ENCODE measurements around the gene UBE2M. TPM values are rescaled to one million over a fixed set of nuclear protein-coding genes. Genes with fewer than 3 reads are reported as not detected.
"Not testable (repeated sequence)": the region's sequence is repeated elsewhere in the genome, so short reads cannot be mapped to it uniquely, and the experiment has no call there.

Gene UBE2M
- total RNA-seq: 10 to 100 TPM; 87.5 to 92.4 TPM

- POLR2A ChIA-PET: interaction anchor here (0.6 to 8.9 kb wide), 5 partner anchors 12 to 44 kb away, joined by 3 to 89 read pairs (median 12); partner anchors contain the start of genes TRIM28 and ZBTB45
- Mint-ChIP-seq H3K36me3 (ENCODE audit: low read depth) (peaks cover 47% of the 10 kb centered on the region), H3K9me3 (no peaks in the 10 kb centered on the region), H3K27ac (peak within 1 kb of the TSS; percentile 100), H3K4me3 (peak within 1 kb of the TSS; percentile 98), H3K27me3 (no peaks in the 10 kb centered on the region), H3K4me1 (peaks cover 78% of the 10 kb centered on the region)
- peak; percentile 72 for DNase-seq
- CTCF ChIA-PET: interaction anchor here (1.5 to 2.6 kb wide), 2 partner anchors 39 to 44 kb away, joined by 3 to 15 read pairs; partner anchors contain the start of gene ZBTB45
These were observed at the start of gene UBE2M for GRCh38 chr19:58558066-58558622. Gene UBE2M, minus strand, starts transcription at chr19:58558611. Its CDS starts 230 bp downstream, at chr19:58558381.

GRCh38 chr19:58607213-58607612 is 48.8 kb upstream of the UBE2M start:
- H3K27me3 Mint-ChIP-seq; H3K27ac Mint-ChIP-seq; H3K36me3 Mint-ChIP-seq (ENCODE audit: low read depth); CTCF ChIA-PET; H3K4me3 Mint-ChIP-seq; POLR2A ChIA-PET; H3K9me3 Mint-ChIP-seq; H3K4me1 Mint-ChIP-seq; DNase-seq: not testable (repeated sequence)

- H3K4me1 Mint-ChIP-seq; H3K9me3 Mint-ChIP-seq; H3K27ac Mint-ChIP-seq; POLR2A ChIA-PET; H3K4me3 Mint-ChIP-seq; H3K27me3 Mint-ChIP-seq; H3K36me3 Mint-ChIP-seq (ENCODE audit: low read depth): not testable (repeated sequence)
- peak; percentile 14 for DNase-seq
- CTCF ChIA-PET: interaction anchor here (1.4 kb wide), 1 partner anchor 31 kb away, joined by 3 read pairs; no protein-coding TSS in a partner anchor
These were observed 48.0 kb upstream of the UBE2M start for GRCh38 chr19:58606251-58606896.

- Mint-ChIP-seq H3K27ac (no peak overlapping the region), H3K27me3 (no peaks in the 10 kb centered on the region), H3K4me3 (no peak overlapping the region), H3K9me3 (no peaks in the 10 kb centered on the region), H3K36me3 (ENCODE audit: low read depth) (peaks cover 15% of the 10 kb centered on the region), H3K4me1 (peaks cover 9% of the 10 kb centered on the region)
- POLR2A ChIA-PET: interaction anchor here (1.6 kb wide), 1 partner anchor 66 kb away, joined by 4 read pairs; the partner anchor contains the start of gene ZBTB45
- no peak for DNase-seq
- CTCF ChIA-PET: no interaction called here
These were observed 27.8 kb upstream of the UBE2M start for GRCh38 chr19:58586133-58586765.

DNA sequence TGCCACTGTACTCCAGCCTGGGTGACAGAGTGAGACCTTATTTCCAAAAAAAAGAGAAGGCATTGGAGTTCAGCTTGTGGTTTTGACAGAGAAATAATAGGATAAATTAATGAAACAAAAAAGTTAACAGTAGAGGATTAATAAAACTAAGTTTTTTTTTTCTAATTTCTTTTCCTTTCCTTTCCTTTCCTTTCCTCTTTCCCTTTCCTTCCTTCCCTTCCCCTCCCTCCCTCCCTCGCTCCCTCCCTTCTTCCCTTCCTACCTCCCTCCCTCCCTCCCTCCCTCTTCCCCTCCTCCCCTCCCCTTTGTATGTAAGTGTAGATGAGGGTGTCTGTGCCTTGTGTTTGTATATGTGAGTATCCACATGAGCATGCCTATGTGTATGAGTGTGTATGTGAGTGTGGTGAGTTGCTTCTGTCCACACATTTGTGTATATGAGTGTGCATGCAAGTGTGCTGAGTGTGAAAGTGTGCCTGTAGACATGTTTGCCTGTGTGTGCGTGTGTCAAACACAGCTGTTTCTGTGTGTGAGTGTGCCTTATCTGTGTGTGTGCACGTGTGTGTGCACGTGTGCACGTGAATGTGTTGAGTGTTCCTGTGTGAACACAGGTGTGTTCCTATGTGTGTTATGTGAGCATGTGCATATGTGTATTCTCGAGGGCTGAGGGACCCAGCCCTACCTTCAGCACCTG is 27.2 kb upstream of the UBE2M start:
- Mint-ChIP-seq H3K4me3 (no peak overlapping the region), H3K9me3 (no peaks in the 10 kb centered on the region), H3K27me3 (no peaks in the 10 kb centered on the region), H3K36me3 (ENCODE audit: low read depth) (peaks cover 17% of the 10 kb centered on the region), H3K27ac (no peak overlapping the region), H3K4me1 (peaks cover 15% of the 10 kb centered on the region)
- DNase-seq: no peak
- ChIA-PET CTCF (no interaction called here), POLR2A (interaction anchor here (1.6 kb wide), 1 partner anchor 66 kb away, joined by 4 read pairs; the partner anchor contains the start of gene ZBTB45)

DNA sequence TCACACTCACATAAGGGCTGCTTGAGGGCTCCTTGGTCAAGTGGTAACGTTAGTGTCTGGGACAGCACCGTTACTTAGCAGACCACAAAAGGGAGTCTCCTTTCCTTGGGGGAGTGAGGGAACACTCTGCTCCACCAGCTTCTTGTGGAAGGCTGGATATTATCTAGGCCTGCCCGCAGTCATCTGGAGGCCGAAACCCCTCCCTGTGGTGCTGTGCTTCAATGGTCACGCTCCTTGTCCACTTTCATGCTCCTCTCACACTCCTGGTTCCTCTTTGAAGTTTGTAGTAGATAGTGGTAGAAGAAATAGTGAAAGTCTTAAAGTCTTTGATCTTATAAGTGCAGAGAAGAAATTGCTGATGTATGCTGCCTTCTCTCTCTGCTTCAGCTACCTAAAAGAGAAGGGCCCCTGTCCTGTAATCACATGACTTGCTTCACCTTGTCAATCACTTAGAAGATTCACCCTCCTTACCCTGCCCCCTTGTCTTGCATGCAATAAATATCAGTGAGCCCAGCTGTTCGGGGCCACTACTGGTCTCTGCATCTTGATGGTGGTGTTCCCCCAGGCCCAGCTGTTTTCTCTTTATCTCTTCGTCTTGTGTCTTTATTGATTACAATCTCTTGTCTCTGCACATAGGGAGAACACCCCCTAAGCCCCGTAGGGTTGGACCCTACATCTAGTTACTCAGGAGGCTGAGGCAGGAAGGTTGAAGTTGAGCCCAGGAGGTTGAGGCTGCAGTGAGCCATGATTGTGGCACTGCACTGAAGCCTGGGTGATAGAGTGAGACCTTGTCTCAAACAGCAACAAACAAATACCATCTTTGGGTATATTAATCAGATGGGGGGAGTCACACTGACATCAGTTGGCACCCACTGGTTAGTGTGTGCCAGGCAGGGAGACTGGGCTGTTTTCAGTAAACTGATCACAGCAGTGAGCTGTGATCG is 26.4 kb upstream of the UBE2M start:
- Mint-ChIP-seq H3K4me3 (no peak overlapping the region), H3K27me3 (no peaks in the 10 kb centered on the region), H3K36me3 (ENCODE audit: low read depth) (peaks cover 17% of the 10 kb centered on the region), H3K27ac (no peak overlapping the region), H3K9me3 (no peaks in the 10 kb centered on the region), H3K4me1 (peaks cover 17% of the 10 kb centered on the region)
- no peak for DNase-seq
- ChIA-PET POLR2A (interaction anchor here (1.6 kb wide), 1 partner anchor 65 kb away, joined by 4 read pairs; the partner anchor contains the start of gene ZBTB45), CTCF (no interaction called here)

DNA sequence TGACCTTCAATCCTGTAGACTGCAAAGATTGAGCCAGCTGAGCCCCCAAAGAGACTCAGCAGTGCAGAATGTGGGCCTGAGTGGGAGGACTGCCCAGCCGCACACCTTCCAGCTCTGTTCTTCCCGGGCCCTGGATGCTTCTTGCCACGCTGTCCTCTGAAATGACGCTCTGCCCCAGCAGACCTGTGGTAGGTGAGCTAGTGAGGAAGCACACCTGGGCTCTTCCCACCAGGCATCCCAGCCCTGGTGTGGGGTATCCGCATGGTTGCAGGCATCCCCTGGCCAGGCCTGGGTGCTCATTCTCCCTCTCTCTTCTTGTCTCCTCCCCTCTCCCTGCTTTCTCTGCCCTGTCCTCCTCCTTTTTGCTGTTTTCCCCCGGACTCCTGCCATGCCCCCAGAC is 24.6 kb upstream of the UBE2M start:
- POLR2A ChIA-PET: no interaction called here
- DNase-seq: no peak
- Mint-ChIP-seq H3K9me3 (no peaks in the 10 kb centered on the region), H3K27ac (no peak overlapping the region), H3K4me3 (no peak overlapping the region), H3K4me1 (peaks cover 32% of the 10 kb centered on the region), H3K27me3 (no peaks in the 10 kb centered on the region), H3K36me3 (ENCODE audit: low read depth) (peaks cover 23% of the 10 kb centered on the region)
- CTCF ChIA-PET: interaction anchor here (4.7 kb wide), 1 partner anchor 69 kb away, joined by 33 read pairs; no protein-coding TSS in a partner anchor

GRCh38 chr19:58581227-58582141 is 23.1 kb upstream of the UBE2M start:
- Mint-ChIP-seq H3K36me3 (ENCODE audit: low read depth) (peaks cover 23% of the 10 kb centered on the region), H3K4me3 (no peak overlapping the region), H3K9me3 (no peaks in the 10 kb centered on the region), H3K4me1 (peaks cover 38% of the 10 kb centered on the region), H3K27ac (peak overlapping the region; percentile 69), H3K27me3 (no peaks in the 10 kb centered on the region)
- peak; percentile 93 for DNase-seq
- POLR2A ChIA-PET: interaction anchor here (0.5 to 4.3 kb wide), 6 partner anchors 19 to 105 kb away, joined by 3 to 30 read pairs (median 4); partner anchors contain the start of genes ZBTB45 and ZNF446
- CTCF ChIA-PET: interaction anchor here (0.7 to 4.7 kb wide), 7 partner anchors 27 to 255 kb away, joined by 3 to 49 read pairs (median 4); partner anchors contain the start of genes CHMP2A, ZBTB45 and ZSCAN22

DNA sequence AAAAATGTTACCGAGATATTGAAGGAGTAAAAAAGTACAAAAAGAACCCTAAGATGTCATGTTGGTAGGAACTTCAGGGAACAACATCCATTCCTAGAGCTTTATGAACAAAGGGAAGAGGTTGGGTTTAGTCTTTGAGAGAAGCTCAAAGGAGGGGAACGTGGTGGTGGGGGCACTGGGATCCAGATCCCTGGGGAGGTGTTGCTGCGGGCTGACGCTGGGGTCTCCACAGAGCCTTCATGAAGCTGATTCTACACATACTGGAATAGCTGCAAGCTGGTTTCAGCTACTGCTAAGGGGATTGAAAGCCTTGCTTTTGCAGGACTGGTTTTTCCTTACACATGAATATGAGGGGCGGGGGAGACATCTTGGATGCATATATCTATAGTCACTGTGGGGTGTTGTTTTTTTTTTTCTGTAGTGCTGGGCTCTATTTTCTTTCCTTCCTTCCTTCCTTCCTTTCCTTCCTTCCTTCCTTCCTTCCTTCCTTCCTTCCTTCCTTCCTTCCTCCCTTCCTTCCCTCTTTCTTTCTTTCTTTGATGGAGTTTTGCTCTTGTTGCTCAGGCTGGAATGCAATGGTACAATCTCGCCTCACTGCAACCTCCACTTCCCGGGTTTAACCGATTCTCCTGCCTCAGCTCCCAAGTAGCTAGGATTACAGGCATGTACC is 21.2 kb upstream of the UBE2M start:
- peaks cover 25% of the 10 kb centered on the region for H3K36me3 Mint-ChIP-seq (ENCODE audit: low read depth)
- DNase-seq: no peak
- H3K4me1 Mint-ChIP-seq: peaks cover 42% of the 10 kb centered on the region
- no peak overlapping the region for H3K27ac Mint-ChIP-seq
- no peak overlapping the region for H3K4me3 Mint-ChIP-seq
- ChIA-PET POLR2A (interaction anchor here (0.7 to 4.3 kb wide), 3 partner anchors 18 to 60 kb away, joined by 3 to 30 read pairs (median 3); partner anchors contain the start of genes TRIM28 and ZBTB45), CTCF (interaction anchor here (0.6 to 4.7 kb wide), 6 partner anchors 18 to 164 kb away, joined by 3 to 49 read pairs (median 4); partner anchors contain the start of gene ZBTB45)
- H3K9me3 Mint-ChIP-seq: no peaks in the 10 kb centered on the region
- no peaks in the 10 kb centered on the region for H3K27me3 Mint-ChIP-seq

- no peaks in the 10 kb centered on the region for H3K9me3 Mint-ChIP-seq
- H3K36me3 Mint-ChIP-seq (ENCODE audit: low read depth): peaks cover 24% of the 10 kb centered on the region
- no peak overlapping the region for H3K4me3 Mint-ChIP-seq
- H3K27ac Mint-ChIP-seq: no peak overlapping the region
- ChIA-PET CTCF (interaction anchor here (1.5 to 4.3 kb wide), 2 partner anchors 24 to 58 kb away, joined by 3 to 49 read pairs; partner anchors contain the start of gene ZBTB45), POLR2A (interaction anchor here (1.1 to 4.3 kb wide), 2 partner anchors 32 to 59 kb away, joined by 3 to 30 read pairs; partner anchors contain the start of gene ZBTB45)
- no peaks in the 10 kb centered on the region for H3K27me3 Mint-ChIP-seq
- peaks cover 55% of the 10 kb centered on the region for H3K4me1 Mint-ChIP-seq
- peak; percentile 15 for DNase-seq
These were observed 19.9 kb upstream of the UBE2M start for GRCh38 chr19:58578012-58578925.
